Mammary epithelial cell (primary cell): Measurements from ENCODE around the gene ZNF639.

Experiments used
- EZH2 ChIP-seq: IDR thresholded peaks from 2 replicates; pipeline ENCODE4 v1.6.1; 2012; ENCODE audit warnings: low read length, inconsistent platforms, borderline replicate concordance
- TF ChIP-seq, protein P1 (sequence below), 2 donors: IDR thresholded peaks in 1 of 2; conservative IDR thresholded peaks in 1 of 2; 2 replicates each; pipeline ENCODE4 v1.5.1; 2011 to 2012; ENCODE audit warnings: inconsistent platforms in 2 of 2, low read length in 2 of 2, mild to moderate bottlenecking in 2 of 2, control low read depth in 1 of 2, low read depth in 1 of 2; ENCODE audit not compliant: insufficient read depth in 1 of 2; ENCODE audit errors: extremely low read depth in 1 of 2

GRCh38 chr3:179369621-179370020, 46.8 kb downstream of the ZNF639 start:
- TF ChIP-seq, protein P1, sequence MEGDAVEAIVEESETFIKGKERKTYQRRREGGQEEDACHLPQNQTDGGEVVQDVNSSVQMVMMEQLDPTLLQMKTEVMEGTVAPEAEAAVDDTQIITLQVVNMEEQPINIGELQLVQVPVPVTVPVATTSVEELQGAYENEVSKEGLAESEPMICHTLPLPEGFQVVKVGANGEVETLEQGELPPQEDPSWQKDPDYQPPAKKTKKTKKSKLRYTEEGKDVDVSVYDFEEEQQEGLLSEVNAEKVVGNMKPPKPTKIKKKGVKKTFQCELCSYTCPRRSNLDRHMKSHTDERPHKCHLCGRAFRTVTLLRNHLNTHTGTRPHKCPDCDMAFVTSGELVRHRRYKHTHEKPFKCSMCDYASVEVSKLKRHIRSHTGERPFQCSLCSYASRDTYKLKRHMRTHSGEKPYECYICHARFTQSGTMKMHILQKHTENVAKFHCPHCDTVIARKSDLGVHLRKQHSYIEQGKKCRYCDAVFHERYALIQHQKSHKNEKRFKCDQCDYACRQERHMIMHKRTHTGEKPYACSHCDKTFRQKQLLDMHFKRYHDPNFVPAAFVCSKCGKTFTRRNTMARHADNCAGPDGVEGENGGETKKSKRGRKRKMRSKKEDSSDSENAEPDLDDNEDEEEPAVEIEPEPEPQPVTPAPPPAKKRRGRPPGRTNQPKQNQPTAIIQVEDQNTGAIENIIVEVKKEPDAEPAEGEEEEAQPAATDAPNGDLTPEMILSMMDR (conservative IDR thresholded peaks at IDR 0.05 in 1 of 2, IDR thresholded peaks at IDR 0.05 in 1 of 2; ENCODE audit: extremely low read depth in 1 of 2, insufficient read depth in 1 of 2, low read depth in 1 of 2, low read length in 2 of 2): no peak
- no peak for TF ChIP-seq EZH2
